GM18526 (cell line): ENCODE measurements around the gene TFE3.

Experiments used
- POLR2A ChIP-seq: IDR thresholded peaks from 3 replicates; pipeline ENCODE4 v1.6.1; 2011; ENCODE audit not compliant: insufficient read length; ENCODE audit errors: extremely low read depth

Gene TFE3

DNA sequence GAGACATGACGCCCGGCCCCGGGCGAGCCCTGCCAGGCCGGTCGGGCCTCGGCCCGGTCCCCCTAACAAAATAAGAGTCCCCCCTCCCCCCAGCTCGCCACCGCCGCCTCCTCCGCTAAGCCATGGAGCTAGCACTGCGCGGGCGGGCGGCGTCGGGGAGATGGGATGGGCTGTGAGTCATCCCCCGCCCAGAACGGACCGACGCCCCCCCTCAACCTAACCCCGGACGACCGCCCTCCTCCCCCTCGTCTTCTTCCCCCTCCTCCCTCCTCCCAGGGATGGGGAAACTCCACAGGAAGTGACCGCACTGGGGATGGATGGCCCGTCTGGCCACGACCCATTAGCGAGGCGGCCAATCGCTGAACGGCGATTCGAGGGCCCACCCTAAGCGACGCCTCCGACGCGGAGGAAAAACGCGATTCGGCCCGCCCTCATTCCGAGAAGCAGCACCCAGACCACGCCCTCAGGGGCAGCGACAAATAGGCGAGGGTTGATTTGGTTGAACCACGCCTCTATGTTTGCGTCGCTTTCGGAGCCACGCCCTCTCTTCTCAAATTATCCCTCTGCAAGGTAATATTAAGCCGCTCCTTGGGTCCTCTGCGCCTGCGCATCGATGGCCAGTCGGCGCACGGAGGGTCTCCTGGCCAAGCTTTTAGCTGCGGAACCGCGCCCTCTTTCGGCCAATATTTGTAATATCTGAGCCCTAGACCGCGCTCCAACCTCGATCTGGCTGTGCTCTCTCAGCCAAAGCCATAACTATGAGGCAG, at the start of gene TFE3:
TSS of gene TFE3 (minus strand) at position 138 of the 767 bp plus-strand sequence. CDS start at position 7, 131 bp downstream.
- TF ChIP-seq POLR2A: no peak

- TF ChIP-seq POLR2A: no peak
Measured at GRCh38 chrX:49089553-49089952, 46.4 kb upstream of the TFE3 start.

GRCh38 chrX:49082271-49082871, 39.2 kb upstream of the TFE3 start:
- TF ChIP-seq POLR2A: no peak

DNA sequence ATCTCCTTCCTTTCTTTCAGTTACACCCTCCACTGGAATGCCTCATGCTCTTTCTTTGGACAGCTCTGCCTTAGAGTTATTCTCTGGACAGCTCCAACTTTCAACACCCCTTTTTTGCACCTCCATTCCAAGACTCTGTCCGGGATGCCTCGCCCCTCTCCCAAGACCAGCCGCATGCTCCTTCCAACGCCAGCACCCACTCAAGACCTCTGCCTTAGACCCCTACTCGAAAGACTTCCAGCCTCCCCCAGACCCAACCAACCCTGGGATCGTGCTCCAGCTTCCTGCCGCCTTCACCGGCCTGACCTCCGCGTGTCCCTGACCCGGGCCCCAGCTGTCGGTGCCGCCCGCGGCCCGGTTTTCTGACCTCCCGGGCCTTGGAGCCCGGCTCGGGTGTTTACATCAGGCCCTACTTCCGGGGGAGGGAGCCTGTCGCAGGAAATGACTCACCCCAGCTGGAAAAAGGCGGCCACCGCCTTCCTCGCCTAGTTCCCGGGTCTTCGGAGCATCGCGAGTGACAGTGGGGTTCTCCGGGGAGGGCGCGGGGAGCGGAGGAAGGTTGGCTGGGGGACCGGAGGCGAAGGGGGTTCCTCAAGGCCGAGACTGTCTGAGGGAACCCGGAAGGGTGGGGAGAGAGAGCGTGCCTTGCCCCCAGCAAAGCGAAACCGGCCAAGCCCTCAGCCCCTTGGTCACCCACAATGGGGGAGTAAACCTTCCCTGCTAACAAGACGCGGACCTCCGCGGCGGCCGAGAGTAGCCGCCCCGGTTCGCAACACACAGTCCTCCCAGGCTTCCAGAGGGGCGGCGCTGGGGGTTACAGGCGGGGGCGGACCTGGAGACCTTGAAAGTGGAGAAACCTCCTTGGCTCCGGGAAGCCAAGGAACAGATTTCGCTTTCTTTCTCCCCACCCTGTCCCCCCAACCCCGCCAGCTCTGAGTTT, 36.6 kb upstream of the TFE3 start, which contains the start of gene WDR45:
TSS of gene WDR45 (minus strand) at position 399 of the 940 bp plus-strand sequence. CDS start 1,792 bp downstream, outside the sequence.
- peak; percentile 38 for TF ChIP-seq POLR2A

DNA sequence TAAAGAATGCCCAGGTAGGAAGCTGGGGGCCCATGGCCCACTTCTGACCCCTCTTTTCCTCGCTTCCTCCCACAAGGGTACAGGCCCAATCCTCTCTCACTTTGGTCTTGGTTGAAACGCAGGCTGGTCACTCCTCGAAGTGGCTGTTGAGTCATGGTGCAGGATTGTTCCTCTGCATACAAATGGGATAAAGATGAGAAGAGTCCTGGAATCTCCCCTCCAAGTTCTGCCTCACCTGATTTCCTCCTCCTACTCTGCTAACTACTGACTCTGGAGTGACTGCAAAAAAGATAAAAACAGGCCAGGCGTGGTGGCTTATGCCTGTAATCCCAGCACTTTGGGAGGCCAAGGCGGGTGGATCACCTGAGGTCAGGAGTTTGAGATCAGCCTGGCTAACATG, 34.8 kb upstream of the TFE3 start:
- TF ChIP-seq POLR2A: no peak

GRCh38 chrX:49075347-49075746, 32.2 kb upstream of the TFE3 start:
- TF ChIP-seq POLR2A: no peak

DNA sequence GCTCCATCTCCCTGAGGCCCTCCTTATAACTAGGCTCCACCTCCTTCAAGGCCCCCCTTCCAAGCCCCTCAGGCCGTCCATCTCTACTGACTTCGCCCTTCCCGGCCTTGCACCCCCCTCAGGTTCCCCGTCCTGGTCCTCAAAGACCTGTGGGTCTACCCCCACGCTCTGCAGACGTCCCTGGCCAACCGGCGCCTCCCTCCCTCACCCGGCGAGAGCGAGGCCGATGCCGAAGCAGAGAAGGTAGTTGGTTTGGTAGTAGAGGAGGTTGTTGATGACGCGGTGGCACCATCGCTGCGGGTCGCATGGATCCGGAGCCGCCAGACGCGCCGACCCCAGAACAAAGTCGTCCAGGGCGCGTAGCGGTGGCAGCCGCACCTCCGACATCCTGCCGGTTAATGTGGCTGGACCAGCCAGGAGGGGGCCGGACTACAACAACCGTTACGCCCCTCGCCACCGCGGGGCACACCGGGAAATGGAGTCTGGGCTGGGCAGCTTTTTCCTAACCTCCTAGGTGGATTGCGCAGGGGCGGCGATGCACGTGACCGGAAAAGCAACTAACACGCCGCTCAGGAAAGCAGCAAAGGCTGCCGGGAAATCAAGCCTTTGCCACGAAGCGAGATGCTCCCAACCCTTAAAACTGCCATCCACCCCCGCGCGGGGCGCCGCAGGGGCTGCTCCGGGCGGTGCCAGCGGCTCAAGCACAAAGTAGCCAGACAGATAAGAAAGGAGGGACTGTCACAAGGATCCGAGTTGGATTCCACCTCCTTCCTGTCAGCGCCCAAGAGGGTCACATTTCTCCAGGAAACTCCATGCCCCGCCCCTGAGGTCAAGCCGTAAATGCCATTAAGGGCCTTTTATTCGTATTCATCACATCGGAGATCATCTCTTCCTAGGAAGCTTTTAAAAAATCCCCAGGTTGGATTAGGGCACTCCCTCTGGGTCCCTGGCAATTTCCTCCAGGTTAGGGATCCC, 30.7 kb upstream of the TFE3 start, which contains the start of gene PRAF2:
TSS of gene PRAF2 (minus strand) at position 402 of the 975 bp plus-strand sequence. CDS start at position 387, 15 bp downstream.
- no peak for TF ChIP-seq POLR2A

- TF ChIP-seq POLR2A: no peak
Measured at GRCh38 chrX:49072712-49073095, 29.5 kb upstream of the TFE3 start.

DNA sequence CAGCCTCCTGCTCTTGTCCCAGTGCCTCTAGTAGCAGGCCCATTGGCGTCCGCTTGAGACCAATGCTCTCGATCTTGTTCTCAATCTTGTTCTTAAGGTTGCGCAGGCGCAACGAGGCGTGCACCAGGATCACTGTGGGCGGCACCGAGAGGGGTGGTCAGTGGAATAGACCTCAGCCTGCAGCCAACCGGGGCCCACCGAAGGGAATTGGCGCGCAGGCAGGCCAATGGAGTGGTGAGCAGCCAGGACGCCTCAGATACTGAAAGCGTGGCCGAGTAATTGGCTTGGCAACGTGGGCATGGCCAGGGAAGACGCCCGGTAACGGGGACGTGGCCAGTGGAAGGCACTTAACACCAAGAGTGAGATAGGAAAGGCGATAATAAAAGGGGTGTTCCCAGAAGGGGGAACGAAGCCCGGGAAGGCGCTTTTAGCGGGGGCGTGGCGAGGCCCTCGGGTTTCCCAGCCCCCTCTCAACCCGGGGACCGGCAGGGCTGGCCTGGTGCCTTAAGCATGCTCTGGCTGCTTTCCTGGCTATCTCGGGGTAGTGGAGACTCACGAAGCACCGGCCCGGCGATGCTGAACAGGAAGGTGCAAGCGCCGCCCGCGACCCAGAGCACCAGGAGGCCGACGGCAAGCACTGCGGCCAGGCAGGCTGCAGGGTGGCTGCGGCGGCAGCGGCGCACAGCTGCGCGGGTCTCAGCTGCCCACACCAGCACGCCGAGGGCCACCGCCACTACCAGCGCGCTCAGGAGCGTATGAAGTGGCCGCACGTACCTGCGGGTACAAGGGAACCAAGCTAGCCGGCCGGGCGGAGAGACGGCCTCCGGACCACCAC, 28.9 kb upstream of the TFE3 start:
- no peak for TF ChIP-seq POLR2A

- no peak for TF ChIP-seq POLR2A
Measured at GRCh38 chrX:49070988-49071387, 27.8 kb upstream of the TFE3 start.

GRCh38 chrX:49069038-49069437, 25.9 kb upstream of the TFE3 start:
- no peak for TF ChIP-seq POLR2A

DNA sequence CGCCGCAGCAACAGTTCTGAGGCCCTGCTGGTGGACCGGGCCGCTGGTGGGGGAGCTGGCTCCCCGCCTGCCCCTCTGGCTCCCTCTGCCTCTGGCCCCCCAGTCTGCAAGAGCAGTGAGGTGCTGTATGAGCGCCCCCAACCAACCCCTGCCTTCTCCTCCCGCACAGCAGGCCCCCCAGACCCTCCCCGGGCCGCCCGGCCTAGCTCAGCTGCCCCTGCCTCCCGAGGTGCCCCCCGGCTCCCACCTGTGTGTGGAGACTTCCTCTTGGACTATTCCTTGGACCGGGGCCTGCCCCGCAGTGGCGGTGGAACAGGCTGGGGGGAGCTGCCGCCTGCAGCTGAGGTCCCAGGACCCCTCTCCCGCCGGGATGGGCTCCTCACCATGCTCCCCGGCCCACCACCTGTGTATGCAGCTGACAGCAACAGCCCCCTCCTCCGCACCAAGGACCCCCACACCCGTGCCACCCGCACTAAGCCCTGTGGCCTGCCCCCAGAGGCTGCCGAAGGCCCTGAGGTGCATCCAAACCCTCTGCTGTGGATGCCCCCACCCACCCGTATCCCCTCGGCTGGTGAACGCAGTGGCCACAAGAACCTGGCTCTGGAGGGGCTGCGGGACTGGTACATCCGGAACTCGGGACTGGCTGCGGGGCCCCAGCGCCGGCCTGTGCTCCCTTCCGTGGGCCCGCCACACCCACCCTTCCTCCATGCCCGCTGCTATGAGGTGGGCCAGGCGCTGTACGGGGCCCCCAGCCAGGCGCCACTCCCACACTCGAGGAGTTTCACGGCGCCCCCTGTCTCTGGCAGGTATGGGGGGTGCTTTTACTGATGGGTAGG, 24.3 kb upstream of the TFE3 start:
- no peak for TF ChIP-seq POLR2A
